ENCODE measurements around the gene NFXL1. TPM values are rescaled to one million over a fixed set of nuclear protein-coding genes. Genes with fewer than 3 reads are reported as not detected.

The NFXL1 gene
- total and polyA plus RNA-seq, 12 donors, result 5.1 to 15.4 (median 7.5) TPM

GRCh38 chr4:47837908-47838294 lies 76.5 kb downstream of the NFXL1 start, which contains the start of gene CORIN:
CORIN (minus strand) TSS chr4:47838067; CDS start chr4:47837949, 118 bp downstream.
- no peaks in the 10 kb centered on the region for H3K9me3 ChIP-seq (replicated peaks in 1 of 3)
- peak within 1 kb of the TSS in 2 of 4 donors; percentile 14 to 46 for H3K4me3 ChIP-seq
- TF ChIP-seq POLR2A (IDR thresholded peaks at IDR 0.05), result no peak
- TF ChIP-seq, protein P1, sequence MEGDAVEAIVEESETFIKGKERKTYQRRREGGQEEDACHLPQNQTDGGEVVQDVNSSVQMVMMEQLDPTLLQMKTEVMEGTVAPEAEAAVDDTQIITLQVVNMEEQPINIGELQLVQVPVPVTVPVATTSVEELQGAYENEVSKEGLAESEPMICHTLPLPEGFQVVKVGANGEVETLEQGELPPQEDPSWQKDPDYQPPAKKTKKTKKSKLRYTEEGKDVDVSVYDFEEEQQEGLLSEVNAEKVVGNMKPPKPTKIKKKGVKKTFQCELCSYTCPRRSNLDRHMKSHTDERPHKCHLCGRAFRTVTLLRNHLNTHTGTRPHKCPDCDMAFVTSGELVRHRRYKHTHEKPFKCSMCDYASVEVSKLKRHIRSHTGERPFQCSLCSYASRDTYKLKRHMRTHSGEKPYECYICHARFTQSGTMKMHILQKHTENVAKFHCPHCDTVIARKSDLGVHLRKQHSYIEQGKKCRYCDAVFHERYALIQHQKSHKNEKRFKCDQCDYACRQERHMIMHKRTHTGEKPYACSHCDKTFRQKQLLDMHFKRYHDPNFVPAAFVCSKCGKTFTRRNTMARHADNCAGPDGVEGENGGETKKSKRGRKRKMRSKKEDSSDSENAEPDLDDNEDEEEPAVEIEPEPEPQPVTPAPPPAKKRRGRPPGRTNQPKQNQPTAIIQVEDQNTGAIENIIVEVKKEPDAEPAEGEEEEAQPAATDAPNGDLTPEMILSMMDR (IDR thresholded peaks at IDR 0.05), result no peak
- no peaks in the 10 kb centered on the region for H3K36me3 ChIP-seq (replicated peaks in 1 of 2)
- 6 to 8% (median 7%) methylated on average over 16 of the region's 16 CpGs for WGBS, 4 donors
- no peaks in the 10 kb centered on the region for H3K27me3 ChIP-seq
- H3K27ac ChIP-seq, result no peak within 1 kb of the TSS
- DNase-seq, result no peak
- H3K4me1 ChIP-seq (replicated peaks in 1 of 2), result peaks cover 13 to 26% of the 10 kb centered on the region in 2 donors
- intact Hi-C loops (cut with DNase I), result loop anchor here in 1 of 2 donors (10.0 kb wide), 1 partner anchor 153 kb away; no protein-coding TSS in a partner anchor

- H3K27me3 ChIP-seq, result no peaks in the 10 kb centered on the region
- peak overlapping the region in 2 of 4 donors; percentile 14 to 46 for H3K4me3 ChIP-seq
- intact Hi-C loops (cut with DNase I), result loop anchor here in 1 of 2 donors (10.0 kb wide), 1 partner anchor 152 kb away; no protein-coding TSS in a partner anchor
- no peaks in the 10 kb centered on the region for H3K9me3 ChIP-seq (replicated peaks in 1 of 3)
- H3K36me3 ChIP-seq (replicated peaks in 1 of 2), result no peaks in the 10 kb centered on the region
- 0 to 2% (median 1%) methylated on average over 13 to 58 of the region's 58 CpGs for WGBS, 4 donors
- H3K27ac ChIP-seq, result no peak overlapping the region
- peak in 6 of 7 donors; percentile 12 to 54 (median 24) for DNase-seq
- peaks cover 13 to 26% of the 10 kb centered on the region in 2 donors for H3K4me1 ChIP-seq (replicated peaks in 1 of 2)
- TF ChIP-seq, protein P1 (IDR thresholded peaks at IDR 0.05), result no peak
- TF ChIP-seq POLR2A (IDR thresholded peaks at IDR 0.05), result no peak
Observed at GRCh38 chr4:47837094-47837907, 77.1 kb downstream of the NFXL1 start.

- Histone ChIP-seq H3K9me3 (replicated peaks in 1 of 3) (no peaks in the 10 kb centered on the region), H3K27me3 (no peaks in the 10 kb centered on the region), H3K36me3 (replicated peaks in 1 of 2) (no peaks in the 10 kb centered on the region), H3K4me3 (peak overlapping the region in 2 of 4 donors; percentile 14 to 46), H3K4me1 (replicated peaks in 1 of 2) (peaks cover 13 to 26% of the 10 kb centered on the region in 2 donors), H3K27ac (no peak overlapping the region)
- WGBS, 4 donors, result 0 to 2% (median 1%) methylated on average over 9 to 27 of the region's 27 CpGs
- peak; percentile 70 to 88 (median 79) for DNase-seq
- intact Hi-C loops (cut with DNase I), result loop anchor here in 1 of 2 donors (10.0 kb wide), 1 partner anchor 152 kb away; no protein-coding TSS in a partner anchor
- TF ChIP-seq, protein P1 (IDR thresholded peaks at IDR 0.05), result peak; percentile 37 to 63 (median 55)
- no peak for TF ChIP-seq POLR2A (IDR thresholded peaks at IDR 0.05)
Observed at GRCh38 chr4:47836641-47837093, 77.7 kb downstream of the NFXL1 start.

- intact Hi-C loops (cut with DNase I), result loop anchor here in 1 of 2 donors (10.0 kb wide), 1 partner anchor 151 kb away; no protein-coding TSS in a partner anchor
- Histone ChIP-seq H3K4me1 (replicated peaks in 1 of 2) (peaks cover 13 to 26% of the 10 kb centered on the region in 2 donors), H3K4me3 (no peak overlapping the region), H3K36me3 (replicated peaks in 1 of 2) (no peaks in the 10 kb centered on the region), H3K27ac (no peak overlapping the region), H3K9me3 (replicated peaks in 1 of 3) (no peaks in the 10 kb centered on the region), H3K27me3 (no peaks in the 10 kb centered on the region)
- no peak for TF ChIP-seq POLR2A (IDR thresholded peaks at IDR 0.05)
- TF ChIP-seq, protein P1 (IDR thresholded peaks at IDR 0.05), result no peak
- no peak for DNase-seq
- 74 to 79% (median 76%) methylated on average over 2 of the region's 2 CpGs for WGBS, 4 donors
Observed at GRCh38 chr4:47835494-47835893, 78.9 kb downstream of the NFXL1 start.

All from adrenal gland (tissue), 12 donors.